Upper lobe of right lung (tissue), 1 donor: Measurements from ENCODE around the gene TTC34. TPM values are rescaled to one million over a fixed set of nuclear protein-coding genes. Genes with fewer than 3 reads are reported as not detected.

Experiments used
- ATAC-seq: fragments of 200-7000 bp; cut with Tn5 transposase; one replicate; pipeline ENCODE4 v1.9.1; 2020; ENCODE audit warnings: mild to moderate bottlenecking, moderate library complexity
- DNase-seq: peaks from one replicate; pipeline ENCODE4 v3.0.0-alpha.2; 2020
- H3K27ac ChIP-seq: fragments of 200-600 bp; one replicate; pipeline ENCODE4 v1.8.0; 2022
- H3K27me3 ChIP-seq: fragments of 200-600 bp; one replicate; pipeline ENCODE4 v1.8.0; 2022; ENCODE audit warnings: mild to moderate bottlenecking
- H3K36me3 ChIP-seq: fragments of 200-600 bp; one replicate; pipeline ENCODE4 v1.8.0; 2022
- H3K4me1 ChIP-seq: fragments of 200-600 bp; one replicate; pipeline ENCODE4 v1.8.0; 2022
- H3K4me3 ChIP-seq: fragments of 200-600 bp; one replicate; pipeline ENCODE4 v1.8.0; 2022; ENCODE audit warnings: mild to moderate bottlenecking
- H3K9me3 ChIP-seq: fragments of 200-600 bp; one replicate; pipeline ENCODE4 v1.8.0; 2022
- CTCF ChIP-seq: fragments of 200-600 bp; IDR thresholded peaks from one replicate; pipeline ENCODE4 v1.8.0; 2022; ENCODE audit warnings: antibody characterized with exemption
- intact Hi-C: fragments of 100-400 bp; cut with DNase I; formaldehyde crosslinking; loops from one replicate; pipeline ENCODE4 v1.11.0; 2022
- total RNA-seq: library from RNA; stranded (reverse); fragmentation: NEBNext Ultra II Directional; extraction: Animal tissue kit (Norgen Biotek cat#: 25700); gene quantifications from one replicate; pipeline ENCODE4 v1.2.1, GENCODE V29; 2021
- donor health status: DM: no; HTN: yes; CAD: no; lungs with severe emphysema.

Gene TTC34
- total RNA-seq, 1 donor from 2014 or later = 1.3 TPM

GRCh38 chr1:2831596-2832212 is 30.2 kb upstream of the TTC34 start:
- peaks cover 7% of the 10 kb centered on the region for H3K27me3 ChIP-seq
- no peaks in the 10 kb centered on the region for H3K36me3 ChIP-seq
- no peaks in the 10 kb centered on the region for H3K9me3 ChIP-seq
- no peak for TF ChIP-seq CTCF
- no peak overlapping the region for H3K4me3 ChIP-seq
- intact Hi-C loops = no loop called here
- DNase-seq = no peak
- H3K4me1 ChIP-seq = no peaks in the 10 kb centered on the region
- no peak for ATAC-seq
- no peak overlapping the region for H3K27ac ChIP-seq

- TF ChIP-seq CTCF = no peak
- H3K9me3 ChIP-seq = no peaks in the 10 kb centered on the region
- H3K36me3 ChIP-seq = no peaks in the 10 kb centered on the region
- no peak for ATAC-seq
- no peaks in the 10 kb centered on the region for H3K4me1 ChIP-seq
- peaks cover 7% of the 10 kb centered on the region for H3K27me3 ChIP-seq
- no peak overlapping the region for H3K27ac ChIP-seq
- intact Hi-C loops = no loop called here
- no peak for DNase-seq
- H3K4me3 ChIP-seq = no peak overlapping the region
Measured at GRCh38 chr1:2830761-2831425, 29.4 kb upstream of the TTC34 start.

GRCh38 chr1:2829846-2830615 is 28.5 kb upstream of the TTC34 start:
- H3K27ac ChIP-seq = no peak overlapping the region
- no peak for ATAC-seq
- intact Hi-C loops = no loop called here
- H3K4me1 ChIP-seq = no peaks in the 10 kb centered on the region
- H3K4me3 ChIP-seq = no peak overlapping the region
- no peak for DNase-seq
- TF ChIP-seq CTCF = no peak
- peaks cover 7% of the 10 kb centered on the region for H3K27me3 ChIP-seq
- no peaks in the 10 kb centered on the region for H3K9me3 ChIP-seq
- H3K36me3 ChIP-seq = no peaks in the 10 kb centered on the region

- Histone ChIP-seq H3K27me3 (peaks cover 13% of the 10 kb centered on the region), H3K4me1 (no peaks in the 10 kb centered on the region), H3K36me3 (no peaks in the 10 kb centered on the region), H3K4me3 (no peak overlapping the region), H3K27ac (no peak overlapping the region), H3K9me3 (no peaks in the 10 kb centered on the region)
- TF ChIP-seq CTCF = no peak
- ATAC-seq (no peak), DNase-seq (no peak)
- intact Hi-C loops = no loop called here
Measured at GRCh38 chr1:2828586-2829250, 27.2 kb upstream of the TTC34 start.

- no peak overlapping the region for H3K4me3 ChIP-seq
- intact Hi-C loops = no loop called here
- ATAC-seq = no peak
- peaks cover 13% of the 10 kb centered on the region for H3K27me3 ChIP-seq
- no peaks in the 10 kb centered on the region for H3K9me3 ChIP-seq
- DNase-seq = no peak
- H3K4me1 ChIP-seq = peaks cover 3% of the 10 kb centered on the region
- no peak for TF ChIP-seq CTCF
- no peak overlapping the region for H3K27ac ChIP-seq
- no peaks in the 10 kb centered on the region for H3K36me3 ChIP-seq
Measured at GRCh38 chr1:2826736-2827292, 25.3 kb upstream of the TTC34 start.
